ENCODE measurements around the gene KCNK5.

Gene KCNK5, protein sequence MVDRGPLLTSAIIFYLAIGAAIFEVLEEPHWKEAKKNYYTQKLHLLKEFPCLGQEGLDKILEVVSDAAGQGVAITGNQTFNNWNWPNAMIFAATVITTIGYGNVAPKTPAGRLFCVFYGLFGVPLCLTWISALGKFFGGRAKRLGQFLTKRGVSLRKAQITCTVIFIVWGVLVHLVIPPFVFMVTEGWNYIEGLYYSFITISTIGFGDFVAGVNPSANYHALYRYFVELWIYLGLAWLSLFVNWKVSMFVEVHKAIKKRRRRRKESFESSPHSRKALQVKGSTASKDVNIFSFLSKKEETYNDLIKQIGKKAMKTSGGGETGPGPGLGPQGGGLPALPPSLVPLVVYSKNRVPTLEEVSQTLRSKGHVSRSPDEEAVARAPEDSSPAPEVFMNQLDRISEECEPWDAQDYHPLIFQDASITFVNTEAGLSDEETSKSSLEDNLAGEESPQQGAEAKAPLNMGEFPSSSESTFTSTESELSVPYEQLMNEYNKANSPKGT

DNA sequence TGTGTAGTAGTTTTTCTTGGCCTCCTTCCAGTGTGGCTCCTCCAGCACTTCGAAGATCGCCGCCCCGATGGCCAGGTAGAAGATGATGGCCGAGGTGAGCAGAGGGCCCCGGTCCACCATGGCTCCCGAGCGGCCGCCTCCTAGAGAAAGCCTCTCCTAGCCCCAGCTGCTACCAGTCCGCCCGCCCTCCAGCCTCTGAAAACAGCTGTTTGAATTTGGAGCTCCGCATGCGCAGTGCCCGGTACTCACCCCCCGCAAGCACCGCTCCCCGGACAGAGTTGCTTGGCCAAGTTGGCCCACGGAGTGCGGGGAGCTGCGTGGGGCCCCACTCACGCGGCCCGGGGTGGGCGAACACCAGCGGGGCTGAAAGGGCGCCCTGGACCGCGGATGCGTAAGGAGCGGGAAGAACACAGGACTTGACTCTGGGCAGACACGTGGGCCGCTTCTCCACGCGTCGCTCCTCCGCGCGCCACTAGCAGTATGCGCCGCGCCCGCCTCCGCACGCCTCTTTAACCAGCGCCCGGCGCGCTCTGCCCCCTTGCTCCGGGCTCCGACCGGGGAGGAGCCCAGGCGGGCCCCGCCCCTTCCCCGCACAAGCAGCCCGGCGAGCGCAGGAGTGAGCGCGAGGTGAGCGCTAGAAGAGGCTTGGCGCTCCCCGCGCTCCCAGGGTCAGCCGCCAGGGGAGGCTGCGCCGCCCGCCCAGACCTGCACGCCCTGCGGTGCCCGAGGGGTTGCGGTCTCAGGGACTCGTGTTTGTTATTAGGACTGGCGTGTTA, at the start of gene KCNK5:
TSS of gene KCNK5 (minus strand) at position 484 of the 776 bp plus-strand sequence. CDS start at position 120, 364 bp downstream.
- DNase-seq: peak; percentile 80

DNA sequence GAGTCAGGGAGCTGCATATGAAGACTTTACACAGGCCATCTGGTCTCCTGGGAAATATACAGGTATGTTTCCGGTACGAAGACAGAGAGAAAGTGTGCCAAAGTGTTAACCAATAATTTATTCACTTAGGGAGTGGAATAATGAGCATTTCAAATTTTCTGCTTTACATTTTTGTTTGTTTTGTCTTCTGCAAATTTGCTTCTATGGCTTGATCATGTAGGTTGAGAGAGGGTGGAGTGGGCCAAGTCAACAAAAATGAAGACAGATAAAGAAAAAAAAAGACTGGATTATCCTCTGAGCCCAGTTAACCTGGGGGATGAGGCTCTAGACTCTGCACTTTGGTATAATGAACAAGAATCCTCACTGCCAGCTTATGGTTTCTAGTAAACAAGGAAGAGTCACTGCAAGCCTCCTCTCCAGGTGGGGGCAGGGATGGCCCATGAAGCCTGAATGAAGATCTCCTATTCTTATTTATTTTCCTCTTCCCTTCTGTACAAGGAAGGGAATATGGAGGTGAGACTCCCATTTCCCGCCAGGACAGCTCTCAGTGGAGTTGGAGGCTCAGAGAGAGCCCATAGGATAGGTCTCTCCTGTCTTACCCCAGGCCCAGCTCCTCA, 47.2 kb upstream of the KCNK5 start:
- no peak for DNase-seq

DNA sequence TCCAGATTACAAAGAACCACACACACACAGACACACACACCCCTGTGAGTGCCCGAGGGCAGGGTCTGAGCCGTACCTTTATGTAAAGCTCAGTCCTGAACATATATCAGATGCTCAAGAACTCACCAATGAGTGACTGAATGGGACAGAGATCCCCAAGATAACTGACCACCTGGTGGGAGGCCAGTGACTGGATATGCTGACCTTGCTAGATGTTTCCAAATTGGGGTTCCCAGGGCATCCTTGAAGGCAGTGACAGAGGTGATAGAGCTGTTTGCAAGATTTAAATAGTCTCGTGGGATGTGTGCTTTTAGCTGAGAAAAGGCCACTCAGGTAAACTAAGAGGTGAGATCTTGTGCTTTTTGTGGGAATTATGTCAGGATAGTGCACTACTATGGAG, 45.6 kb upstream of the KCNK5 start:
- DNase-seq: no peak

- DNase-seq: no peak
Observed at GRCh38 chr6:39274471-39274870, 45.2 kb upstream of the KCNK5 start.

DNA sequence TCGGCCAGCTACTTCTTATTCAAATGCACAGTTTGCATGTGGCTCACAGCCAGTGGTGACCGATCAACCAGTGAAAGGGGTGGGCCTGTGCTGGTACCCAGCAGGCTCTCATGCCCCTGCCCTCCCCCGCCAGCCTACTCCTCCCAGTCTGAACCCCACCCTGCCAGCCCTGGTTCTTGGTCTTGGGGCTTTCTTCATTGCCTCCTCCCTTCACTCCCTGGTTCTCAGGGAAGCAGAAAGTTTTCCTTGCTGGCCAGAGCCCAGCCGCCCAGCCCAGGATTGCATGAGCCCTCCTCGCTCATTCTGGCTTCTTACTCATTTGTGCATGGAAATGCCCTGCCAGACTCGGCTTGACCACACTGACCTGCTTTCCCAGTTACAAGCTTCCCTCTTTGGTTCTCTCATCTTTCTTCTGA, 44.1 kb upstream of the KCNK5 start:
- DNase-seq: no peak

DNA sequence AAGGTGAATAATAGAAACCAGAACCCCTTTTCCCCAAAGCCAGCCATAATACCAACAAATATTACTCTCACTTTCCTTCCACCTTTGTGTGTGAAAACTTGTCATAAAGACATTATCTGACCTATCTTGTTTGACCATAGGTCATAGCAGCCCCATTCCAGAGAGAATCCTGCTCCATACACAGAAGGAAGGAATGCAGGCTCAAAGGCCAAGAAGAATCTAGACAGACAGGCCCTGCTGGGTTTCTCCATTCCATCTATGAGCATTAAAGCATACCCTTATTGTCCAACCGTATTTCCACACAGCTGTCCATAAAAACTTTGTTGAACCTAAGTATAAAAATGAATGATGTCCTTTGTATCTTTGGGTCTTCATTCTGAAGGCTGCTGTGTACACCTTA, 40.7 kb upstream of the KCNK5 start:
- no peak for DNase-seq

DNA sequence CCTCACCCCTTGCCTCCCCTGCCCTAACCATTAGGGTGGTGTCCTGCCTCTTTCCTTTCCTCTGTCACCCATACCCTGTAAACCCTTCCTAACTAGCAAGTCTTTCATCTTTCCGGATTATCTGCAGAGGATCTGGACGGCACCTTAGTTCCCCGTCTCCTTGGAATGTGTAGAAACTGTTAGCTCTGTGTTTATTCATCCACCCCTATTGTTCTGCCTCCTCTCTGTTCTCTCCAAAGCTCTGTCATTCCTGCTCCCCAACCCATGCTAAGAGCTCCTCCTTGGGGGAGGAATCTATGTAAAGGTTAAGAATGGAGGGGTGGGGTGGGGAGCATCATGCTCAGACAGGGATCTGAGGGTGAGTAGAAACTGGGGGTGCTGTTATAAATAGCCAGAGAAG, 39.4 kb upstream of the KCNK5 start:
- DNase-seq: no peak

DNA sequence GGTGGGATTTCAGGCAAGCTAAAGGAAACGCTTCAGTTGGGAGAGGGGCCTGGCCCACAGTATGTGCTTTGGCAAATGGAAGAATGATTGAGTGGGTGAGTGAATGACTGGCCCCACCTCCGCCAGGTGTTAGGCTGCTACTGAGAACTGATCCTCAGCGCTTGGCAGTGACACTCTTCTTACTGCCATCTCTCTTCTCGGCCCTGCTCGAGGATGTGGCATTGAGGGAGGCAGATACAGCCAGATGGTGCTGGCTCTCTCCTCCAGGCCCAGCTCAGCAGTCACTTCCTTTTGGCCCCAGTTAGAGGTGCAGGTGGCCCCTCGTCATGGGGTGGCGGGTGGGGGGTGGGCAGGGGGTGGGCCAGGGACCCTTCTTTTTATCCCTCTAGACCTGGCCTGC, 38.9 kb upstream of the KCNK5 start:
- no peak for DNase-seq

DNA sequence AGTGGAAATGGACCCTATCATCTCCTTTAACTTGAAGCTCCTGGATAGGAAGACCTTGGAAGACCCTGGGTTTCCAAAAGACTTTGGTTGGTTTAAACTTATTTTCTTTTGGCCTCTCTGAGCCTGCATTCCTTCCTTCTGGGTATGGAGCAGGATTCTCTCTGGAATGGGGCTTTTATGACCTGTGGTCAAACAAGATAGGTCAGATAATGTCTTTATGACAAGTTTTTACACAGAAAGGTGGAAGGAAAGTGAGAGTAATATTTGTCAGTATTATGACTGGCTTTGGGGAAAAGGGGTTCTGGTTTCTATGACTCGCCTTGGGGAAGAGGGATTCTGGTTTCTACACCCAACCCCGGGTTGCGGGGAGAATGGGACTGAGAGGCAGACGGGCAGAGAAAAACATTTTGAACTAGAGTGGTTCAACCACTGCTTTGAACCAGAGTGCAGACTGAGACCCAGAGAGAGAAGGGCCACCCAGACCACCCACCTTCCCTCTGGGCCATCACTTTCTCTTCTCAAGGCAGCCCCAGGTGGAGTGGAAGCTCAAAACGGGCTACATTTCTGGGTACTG, 37.6 kb upstream of the KCNK5 start:
- no peak for DNase-seq

GRCh38 chr6:39266375-39266774, 37.1 kb upstream of the KCNK5 start:
- no peak for DNase-seq

GRCh38 chr6:39263303-39264037, 34.2 kb upstream of the KCNK5 start:
- no peak for DNase-seq

GRCh38 chr6:39261751-39262150, 32.5 kb upstream of the KCNK5 start:
- DNase-seq: no peak

GRCh38 chr6:39260953-39261352, 31.7 kb upstream of the KCNK5 start:
- no peak for DNase-seq

DNA sequence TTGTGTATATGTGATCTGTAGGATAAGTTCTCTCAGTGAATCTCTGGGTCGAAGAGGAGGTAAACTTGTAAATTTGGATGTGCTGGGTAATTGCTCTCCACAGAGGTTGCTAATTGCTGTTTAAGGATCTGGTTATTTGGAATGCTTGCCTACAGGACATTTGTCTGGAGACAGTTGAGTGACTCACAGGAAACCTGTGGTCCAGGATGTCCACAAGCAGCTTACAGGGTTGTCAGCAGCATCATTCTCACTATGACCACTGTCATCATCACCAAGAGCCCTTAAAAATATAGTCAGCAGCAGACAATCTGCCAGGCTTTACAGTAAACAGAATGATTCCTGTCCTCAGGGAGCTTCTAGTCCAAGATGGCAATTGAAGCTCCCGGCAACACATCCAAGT, 31.2 kb upstream of the KCNK5 start:
- DNase-seq: no peak

GRCh38 chr6:39256294-39256940, 27.1 kb upstream of the KCNK5 start:
- no peak for DNase-seq

DNA sequence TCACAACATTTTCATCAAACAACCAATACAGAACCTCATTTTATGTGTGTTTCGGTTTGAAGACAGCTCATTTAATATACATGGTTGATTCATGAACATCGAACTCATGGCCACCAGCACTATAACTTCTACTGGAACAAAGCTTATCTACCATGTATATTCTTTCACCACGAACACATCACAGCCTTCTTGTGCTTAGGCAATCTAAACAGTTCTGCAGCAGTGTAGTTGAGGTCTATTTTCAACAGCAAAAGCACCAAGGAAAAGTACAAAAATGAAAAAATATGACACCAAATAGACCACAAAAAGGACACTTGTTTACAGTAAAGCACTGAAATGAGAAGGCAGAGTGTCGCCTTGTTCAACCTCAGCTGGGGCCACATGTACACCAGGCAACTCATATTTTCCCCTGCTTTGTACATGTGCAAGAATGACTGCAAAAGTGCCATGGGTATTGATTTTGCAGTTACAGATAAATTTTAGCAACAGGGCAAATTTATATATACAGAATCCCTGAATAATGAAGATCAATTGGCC, 25.8 kb upstream of the KCNK5 start:
- no peak for DNase-seq

- DNase-seq: no peak
Observed at GRCh38 chr6:39251406-39251805, 22.1 kb upstream of the KCNK5 start.

DNA sequence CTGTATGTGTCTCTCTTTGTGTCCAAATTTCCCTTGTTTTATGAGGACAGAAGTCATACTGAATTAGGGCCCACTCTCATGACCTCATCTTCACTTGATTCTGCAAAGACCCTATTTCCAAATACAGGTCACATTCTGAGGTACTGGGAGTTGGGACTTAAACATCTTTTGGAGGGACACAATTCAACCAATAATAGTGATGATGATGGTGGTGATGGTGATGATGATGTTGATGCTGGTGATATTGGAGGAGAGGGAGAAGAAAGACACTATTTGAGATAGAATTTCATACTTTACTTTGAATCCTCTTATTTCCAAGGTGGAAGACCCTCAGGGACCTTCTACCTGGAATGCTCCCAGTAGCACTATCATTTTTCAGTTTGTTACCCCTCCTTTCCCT, 21.2 kb upstream of the KCNK5 start:
- DNase-seq: no peak

GRCh38 chr6:39249278-39249677, 20.0 kb upstream of the KCNK5 start:
- DNase-seq: no peak

DNA sequence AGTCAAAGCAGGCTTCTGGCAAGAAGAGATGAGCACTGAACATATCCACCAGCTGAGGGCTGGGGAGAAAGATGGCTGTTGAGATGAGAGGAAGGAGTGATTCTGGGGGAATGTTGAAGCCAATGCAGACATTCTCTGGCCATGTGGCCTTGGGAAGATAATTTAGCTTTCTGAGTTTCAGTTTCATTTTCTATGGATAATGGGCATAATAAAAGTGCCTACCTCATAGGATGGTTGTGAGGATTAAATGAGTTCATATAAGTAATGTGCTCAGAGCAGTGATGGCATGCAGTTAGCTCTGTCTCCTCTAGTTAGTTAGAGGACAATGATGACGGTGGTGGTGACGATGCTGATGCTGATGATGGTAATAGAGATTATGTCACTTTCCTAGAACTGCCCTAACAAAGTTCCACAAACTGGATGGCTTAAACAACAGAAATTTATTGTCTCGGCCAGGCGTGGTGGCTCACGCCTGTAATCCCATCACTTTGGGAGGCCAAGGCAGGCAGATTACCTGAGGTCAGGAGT, 18.5 kb upstream of the KCNK5 start:
- DNase-seq: no peak

DNA sequence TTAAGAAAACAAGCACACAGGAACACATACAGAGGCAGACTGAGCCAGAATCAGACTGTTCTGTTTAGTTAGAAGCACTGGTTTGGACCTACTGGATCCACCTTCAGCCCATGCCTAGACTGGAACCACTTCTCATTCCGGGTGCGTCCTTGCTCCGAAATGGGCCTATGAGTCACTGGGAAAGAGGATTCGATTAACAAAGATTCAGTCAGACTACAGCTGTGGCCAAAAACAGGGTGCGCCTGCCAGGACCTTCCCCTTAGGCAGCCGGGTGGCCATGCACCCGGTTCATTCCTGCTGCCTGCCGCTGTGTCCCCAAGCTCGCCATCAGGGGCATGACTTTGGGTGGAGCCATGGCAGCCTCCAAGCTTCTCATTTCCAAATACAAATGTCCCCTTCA, 14.5 kb upstream of the KCNK5 start:
- no peak for DNase-seq
